H9 (cell line): Measurements from ENCODE around the gene GPRIN1. TPM values are rescaled to one million over a fixed set of nuclear protein-coding genes. Genes with fewer than 3 reads are reported as not detected.

Source experiments
- DNase-seq: peaks from one replicate; pipeline ENCODE4 v3.0.0-alpha.2; 2017
- H2AFZ ChIP-seq: one replicate; pipeline ENCODE4 v1.6.1; 2013; ENCODE audit warnings: mild to moderate bottlenecking, low read length, control low read depth, moderate library complexity
- H2AK5ac ChIP-seq: 2 replicates; pipeline ENCODE4 v1.6.1; 2013; ENCODE audit warnings: low read length, control low read depth, mixed read lengths; ENCODE audit not compliant: insufficient read length
- H2BK120ac ChIP-seq: one replicate; pipeline ENCODE4 v1.6.1; 2013; ENCODE audit warnings: low read depth, mild to moderate bottlenecking, low read length, control low read depth, inconsistent platforms; ENCODE audit not compliant: poor library complexity, severe bottlenecking
- H2BK12ac ChIP-seq: 2 replicates; pipeline ENCODE4 v1.6.1; 2013; ENCODE audit warnings: low read length, control low read depth, mixed read lengths, low read depth; ENCODE audit not compliant: insufficient read length
- H2BK15ac ChIP-seq: 2 replicates; pipeline ENCODE4 v1.6.1; 2013; ENCODE audit warnings: low read depth, low read length, control low read depth
- H2BK20ac ChIP-seq: one replicate; pipeline ENCODE4 v1.6.1; 2013; ENCODE audit warnings: low read depth, mild to moderate bottlenecking, low read length, control low read depth, inconsistent platforms; ENCODE audit not compliant: poor library complexity, severe bottlenecking
- H2BK5ac ChIP-seq: 2 replicates; pipeline ENCODE4 v1.6.1; 2013; ENCODE audit warnings: low read length, control low read depth, mixed read lengths; ENCODE audit not compliant: insufficient read length
- H3K14ac ChIP-seq: 2 replicates; pipeline ENCODE4 v1.6.1; 2013; ENCODE audit warnings: low read length, control low read depth; ENCODE audit not compliant: insufficient read depth
- H3K18ac ChIP-seq: 2 replicates; pipeline ENCODE4 v1.6.1; 2013; ENCODE audit warnings: low read depth, mild to moderate bottlenecking, mixed read lengths, low read length, control low read depth; ENCODE audit not compliant: insufficient read length
- H3K23ac ChIP-seq: 2 replicates; pipeline ENCODE4 v1.6.1; 2013; ENCODE audit warnings: low read length, control low read depth, mixed read lengths, low read depth; ENCODE audit not compliant: insufficient read length
- H3K23me2 ChIP-seq: 2 replicates; pipeline ENCODE4 v1.6.1; 2013; ENCODE audit warnings: low read depth, mild to moderate bottlenecking, mixed read lengths, low read length, control low read depth; ENCODE audit not compliant: insufficient read length, poor library complexity, severe bottlenecking
- H3K27ac ChIP-seq: 2 replicates; pipeline ENCODE4 v1.5.1; 2013; ENCODE audit warnings: low read length, control low read depth, mixed read lengths, low read depth; ENCODE audit not compliant: insufficient read length
- H3K27me3 ChIP-seq: 2 replicates; pipeline ENCODE4 v1.6.1; 2013; ENCODE audit warnings: low read length, control low read depth, inconsistent platforms; ENCODE audit not compliant: insufficient read depth
- H3K4ac ChIP-seq: 2 replicates; pipeline ENCODE4 v1.6.1; 2013; ENCODE audit warnings: low read depth, mild to moderate bottlenecking, control low read depth, inconsistent platforms, low read length, moderate library complexity
- H3K4me1 ChIP-seq: 2 replicates; pipeline ENCODE4 v1.6.1; 2013; ENCODE audit warnings: low read length, control low read depth, inconsistent platforms; ENCODE audit not compliant: insufficient read depth
- H3K4me2 ChIP-seq: 2 replicates; pipeline ENCODE4 v1.6.1; 2013; ENCODE audit warnings: low read length, control low read depth, mixed read lengths; ENCODE audit not compliant: insufficient read length, insufficient read depth
- H3K56ac ChIP-seq: 2 replicates; pipeline ENCODE4 v1.6.1; 2013; ENCODE audit warnings: low read depth, mild to moderate bottlenecking, mixed read lengths, low read length, control low read depth; ENCODE audit not compliant: insufficient read length
- H3K79me1 ChIP-seq: 2 replicates; pipeline ENCODE4 v1.6.1; 2013; ENCODE audit warnings: low read depth, mild to moderate bottlenecking, moderate library complexity, low read length, control low read depth, inconsistent platforms; ENCODE audit not compliant: insufficient read depth, poor library complexity, severe bottlenecking
- H3K79me2 ChIP-seq: 2 replicates; pipeline ENCODE4 v1.6.1; 2013; ENCODE audit warnings: low read length, control low read depth, inconsistent platforms; ENCODE audit not compliant: insufficient read depth
- H3K9ac ChIP-seq: 2 replicates; pipeline ENCODE4 v1.6.1; 2013; ENCODE audit warnings: low read length, control low read depth, mixed read lengths; ENCODE audit not compliant: insufficient read length; ENCODE audit errors: extremely low read depth
- H3K9me3 ChIP-seq: one replicate; pipeline ENCODE4 v1.6.1; 2013; ENCODE audit warnings: low read depth, low read length, inconsistent platforms; ENCODE audit not compliant: control insufficient read depth
- H3T11ph ChIP-seq: one replicate; pipeline ENCODE4 v1.6.1; 2013; ENCODE audit warnings: mild to moderate bottlenecking, low read length, control low read depth, inconsistent platforms
- H4K20me1 ChIP-seq: one replicate; pipeline ENCODE4 v1.6.1; 2013; ENCODE audit not compliant: control insufficient read depth, insufficient read length, insufficient read depth
- H4K5ac ChIP-seq: 2 replicates; pipeline ENCODE4 v1.6.1; 2013; ENCODE audit warnings: low read depth, mild to moderate bottlenecking, mixed read lengths, low read length, control low read depth; ENCODE audit not compliant: insufficient read length
- H4K8ac ChIP-seq: replicated peaks from 2 replicates; pipeline ENCODE4 v1.6.1; 2013; ENCODE audit warnings: low read length, control low read depth, mixed read lengths, low read depth; ENCODE audit not compliant: insufficient read length
- H4K91ac ChIP-seq: 2 replicates; pipeline ENCODE4 v1.6.1; 2013; ENCODE audit warnings: low read depth, mild to moderate bottlenecking, moderate library complexity, mixed read lengths, low read length, control low read depth; ENCODE audit not compliant: insufficient read length
- H3K27ac Mint-ChIP-seq, 3 experiments: 2 replicates in 2 of 3; 3 replicates in 1 of 3; pipeline ENCODE4 v1.8.0; 2020 to 2021; ENCODE audit warnings: mixed read lengths in 3 of 3, mild to moderate bottlenecking in 1 of 3, moderate library complexity in 1 of 3
- H3K27me3 Mint-ChIP-seq: 2 replicates; pipeline ENCODE4 v1.8.0; 2021; ENCODE audit warnings: low read depth, mild to moderate bottlenecking, moderate library complexity, mixed read lengths
- H3K36me3 Mint-ChIP-seq, 3 experiments: 2 replicates in 2 of 3; 3 replicates in 1 of 3; pipeline ENCODE4 v1.8.0; 2020 to 2021; ENCODE audit warnings: low read depth in 3 of 3, mixed read lengths in 3 of 3; ENCODE audit not compliant: insufficient read depth in 1 of 3
- H3K4me1 Mint-ChIP-seq, 2 experiments: 2 replicates each; pipeline ENCODE4 v1.8.0; 2020; ENCODE audit warnings: mixed read lengths in 2 of 2
- H3K4me3 Mint-ChIP-seq, 2 experiments: 2 replicates in 1 of 2; 3 replicates in 1 of 2; pipeline ENCODE4 v1.8.0; 2020 to 2021; ENCODE audit warnings: mild to moderate bottlenecking in 2 of 2, mixed read lengths in 2 of 2, moderate library complexity in 1 of 2
- H3K9me3 Mint-ChIP-seq, 2 experiments: 2 replicates in 1 of 2; 3 replicates in 1 of 2; pipeline ENCODE4 v1.8.0; 2020; ENCODE audit warnings: mild to moderate bottlenecking in 2 of 2, mixed read lengths in 2 of 2, moderate library complexity in 1 of 2
- CTCF ChIP-seq: fragments of 200-600 bp; sonication (generic); conservative IDR thresholded peaks from 3 replicates; pipeline ENCODE4 v1.8.0; 2021; ENCODE audit warnings: antibody characterized with exemption, mild to moderate bottlenecking
- WGBS: extraction: QIAGEN DNeasy Blood & Tissue Kit; methylation state at CpG from one replicate; pipeline ENCODE4 v1.1.7; 2013; ENCODE audit warnings: missing lambda C conversion rate, low lambda C conversion rate, mixed read lengths; ENCODE audit not compliant: insufficient read length; ENCODE audit errors: extremely low coverage; 5-methylcytosine and 5-hydroxymethylcytosine counted together
- total RNA-seq: library from RNA; stranded (reverse); gene quantifications from 2 replicates; pipeline ENCODE4 v1.2.1, GENCODE V29; 2021

GPRIN1 gene
- total RNA-seq, 1 experiment from 2014 or later = 10.8 TPM

DNA sequence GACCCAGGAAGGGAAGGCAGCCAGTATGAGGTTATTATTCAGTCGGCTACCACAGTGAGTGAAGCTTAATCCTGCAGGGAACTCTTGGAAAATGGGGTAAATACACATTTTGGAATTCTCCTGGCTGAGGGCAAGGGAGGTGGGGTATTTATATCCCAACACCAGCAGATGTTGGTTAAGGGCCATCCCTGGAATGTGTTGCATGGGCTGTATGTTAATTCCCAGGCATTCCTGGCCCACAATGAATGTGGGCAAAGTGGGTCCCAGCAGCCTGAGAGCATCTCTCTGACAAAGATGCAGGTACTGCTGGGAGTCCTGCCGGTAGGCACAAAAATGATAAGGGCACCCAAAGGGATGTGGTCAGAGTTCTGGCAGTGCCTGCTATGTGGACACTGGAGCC lies 2.9 kb upstream of the GPRIN1 start:
- Mint-ChIP-seq H3K9me3 (no peaks in the 10 kb centered on the region; a peak in 1 of 5 replicates), H3K4me3 (no peak overlapping the region), H3K4me1 (peaks cover 29 to 38% of the 10 kb centered on the region in 2 experiments), H3K27ac (no peak overlapping the region), H3K27me3 (peaks cover 48% of the 10 kb centered on the region), H3K36me3 (no peaks in the 10 kb centered on the region)
- Histone ChIP-seq H3K27me3 (no peaks in the 10 kb centered on the region; the same call in 1 of the 2 replicates), H2AFZ (no peak overlapping the region), H3K9me3 (no peaks in the 10 kb centered on the region), H3K18ac (no peak overlapping the region), H3K79me2 (no peaks in the 10 kb centered on the region), H3K27ac (no peak overlapping the region), H2BK12ac (no peak overlapping the region), H3K4ac (no peak overlapping the region), H2BK15ac (no peak overlapping the region), H3T11ph (no peak overlapping the region), H2BK120ac (no peak overlapping the region), H2BK5ac (no peak overlapping the region), H4K91ac (no peak overlapping the region), H4K8ac (no peak overlapping the region), H3K9ac (no peak overlapping the region), H4K20me1 (no peaks in the 10 kb centered on the region), H2AK5ac (no peak overlapping the region), H3K79me1 (no peaks in the 10 kb centered on the region), H3K14ac (no peak overlapping the region), H3K4me1 (no peaks in the 10 kb centered on the region; the same call in 1 of the 2 replicates), H3K23me2 (peaks cover 6% of the 10 kb centered on the region), H4K5ac (no peak overlapping the region), H3K56ac (no peak overlapping the region), H3K23ac (no peak overlapping the region), H3K4me2 (no peak overlapping the region), H2BK20ac (no peak overlapping the region)
- whole genome bisulfite sequencing = no CpG with 5 or more reads among the region's 2 CpGs
- no peak for DNase-seq
- TF ChIP-seq CTCF = no peak
